ENCODE results near the gene BORCS8.
A peak's percentile ranks its signal among the peaks of the same experiment; 100 is the strongest.
"Not testable (repeated sequence)": the region's sequence is repeated elsewhere in the genome, so short reads cannot be mapped to it uniquely, and the experiment has no call there.

BORCS8 gene

DNA sequence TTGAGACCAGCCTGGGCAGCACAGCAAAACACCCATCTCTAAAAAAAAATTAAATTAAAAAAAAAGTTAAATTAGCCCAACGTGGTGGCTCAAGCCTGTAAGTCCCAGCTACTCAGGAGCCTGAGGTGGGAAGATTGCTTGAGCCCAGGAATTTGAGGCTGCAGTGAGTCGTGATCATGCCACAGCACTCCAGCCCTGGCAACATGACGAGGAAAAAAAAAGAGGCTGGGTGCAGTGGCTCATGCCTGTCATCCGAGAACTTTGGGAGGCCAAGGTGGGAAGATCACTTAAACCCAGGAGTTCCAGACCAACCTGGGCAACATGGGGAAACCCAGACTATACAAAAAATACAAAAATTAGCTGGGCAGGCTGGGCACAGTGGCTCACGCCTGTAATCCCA is 51.5 kb downstream of the BORCS8 start:
- H3K27ac ChIP-seq, result no peak overlapping the region
- TF ChIP-seq, protein P1, sequence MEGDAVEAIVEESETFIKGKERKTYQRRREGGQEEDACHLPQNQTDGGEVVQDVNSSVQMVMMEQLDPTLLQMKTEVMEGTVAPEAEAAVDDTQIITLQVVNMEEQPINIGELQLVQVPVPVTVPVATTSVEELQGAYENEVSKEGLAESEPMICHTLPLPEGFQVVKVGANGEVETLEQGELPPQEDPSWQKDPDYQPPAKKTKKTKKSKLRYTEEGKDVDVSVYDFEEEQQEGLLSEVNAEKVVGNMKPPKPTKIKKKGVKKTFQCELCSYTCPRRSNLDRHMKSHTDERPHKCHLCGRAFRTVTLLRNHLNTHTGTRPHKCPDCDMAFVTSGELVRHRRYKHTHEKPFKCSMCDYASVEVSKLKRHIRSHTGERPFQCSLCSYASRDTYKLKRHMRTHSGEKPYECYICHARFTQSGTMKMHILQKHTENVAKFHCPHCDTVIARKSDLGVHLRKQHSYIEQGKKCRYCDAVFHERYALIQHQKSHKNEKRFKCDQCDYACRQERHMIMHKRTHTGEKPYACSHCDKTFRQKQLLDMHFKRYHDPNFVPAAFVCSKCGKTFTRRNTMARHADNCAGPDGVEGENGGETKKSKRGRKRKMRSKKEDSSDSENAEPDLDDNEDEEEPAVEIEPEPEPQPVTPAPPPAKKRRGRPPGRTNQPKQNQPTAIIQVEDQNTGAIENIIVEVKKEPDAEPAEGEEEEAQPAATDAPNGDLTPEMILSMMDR (IDR thresholded peaks at IDR 0.05), result no peak
- H3K36me3 ChIP-seq, result no peaks in the 10 kb centered on the region
- H3K4me3 ChIP-seq (ENCODE audit: low read depth in 1 of 2, low read length in 1 of 2), result no peak overlapping the region
- peaks cover 15% of the 10 kb centered on the region for H3K27me3 ChIP-seq
- peaks cover 11 to 22% of the 10 kb centered on the region in 2 experiments for H3K4me1 ChIP-seq (ENCODE audit: control insufficient read depth in 1 of 2, insufficient read depth in 1 of 2, low read depth in 1 of 2, low read length in 1 of 2)
- no peaks in the 10 kb centered on the region for H3K9me3 ChIP-seq

DNA sequence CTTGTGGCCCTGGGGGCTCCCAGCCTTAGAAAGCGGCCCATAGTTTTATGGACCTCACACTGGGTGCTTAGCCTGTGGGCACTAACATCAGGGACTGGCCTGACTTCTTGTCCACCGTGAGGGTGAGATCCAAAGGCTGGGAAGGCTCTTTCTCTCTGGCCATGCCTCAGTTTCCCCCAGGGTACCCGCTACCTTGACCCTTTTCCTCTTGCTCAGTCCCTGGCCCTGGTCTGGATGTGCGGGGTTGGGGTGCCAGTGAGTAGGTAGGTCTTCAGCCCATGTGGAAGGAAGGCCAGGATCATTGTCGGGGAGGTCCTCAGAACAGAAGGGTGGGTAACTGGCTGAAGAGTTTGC is 52.1 kb downstream of the BORCS8 start:
- no peak overlapping the region for H3K4me3 ChIP-seq (ENCODE audit: low read depth in 1 of 2, low read length in 1 of 2)
- H3K36me3 ChIP-seq, result no peaks in the 10 kb centered on the region
- no peaks in the 10 kb centered on the region for H3K9me3 ChIP-seq
- H3K27ac ChIP-seq, result no peak overlapping the region
- TF ChIP-seq, protein P1 (IDR thresholded peaks at IDR 0.05), result no peak
- H3K27me3 ChIP-seq, result peaks cover 15% of the 10 kb centered on the region
- peaks cover 12 to 23% of the 10 kb centered on the region in 2 experiments for H3K4me1 ChIP-seq (ENCODE audit: control insufficient read depth in 1 of 2, insufficient read depth in 1 of 2, low read depth in 1 of 2, low read length in 1 of 2)

DNA sequence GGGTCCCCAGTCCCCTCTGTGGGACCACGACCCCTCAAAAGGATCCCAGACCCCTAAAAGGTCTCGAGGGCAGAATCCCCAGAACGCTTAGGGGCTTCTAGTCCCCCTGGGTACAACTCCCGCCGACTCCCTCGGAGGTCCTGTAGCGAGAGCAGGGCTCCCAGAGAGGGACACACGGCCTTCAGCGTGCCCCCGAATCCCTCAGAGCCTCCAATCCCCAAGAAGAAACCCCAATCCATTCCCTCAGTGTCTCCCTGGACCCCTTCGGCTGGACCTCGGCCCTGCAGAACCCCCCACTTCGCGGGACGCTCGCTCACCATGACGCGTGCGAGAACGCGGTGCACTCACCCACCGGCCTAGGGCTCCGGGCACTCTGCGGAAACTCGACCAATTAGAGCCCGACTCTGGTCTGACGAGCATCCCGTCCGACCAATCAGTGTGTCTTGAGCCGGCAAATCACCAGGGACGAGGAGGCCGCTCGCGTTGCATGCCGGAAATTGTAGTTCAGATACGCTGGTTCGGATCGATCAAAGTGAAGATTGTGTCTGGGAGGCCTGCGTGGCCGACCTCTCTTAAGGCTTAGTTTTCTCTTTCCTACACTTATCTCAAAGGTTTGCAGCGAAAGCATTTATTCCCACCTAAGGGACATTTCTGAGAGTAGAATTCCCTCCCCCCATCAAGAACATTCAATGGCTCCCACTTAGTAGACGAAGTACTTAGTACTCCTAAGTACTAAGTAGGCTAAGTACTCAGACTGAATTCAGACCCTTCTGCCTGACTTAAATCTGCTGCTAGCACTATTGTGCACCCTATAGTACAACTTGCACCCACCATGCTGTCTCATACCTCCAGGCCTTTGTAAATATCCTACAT is 53.6 kb downstream of the BORCS8 start, which contains the start of gene TMEM161A:
Gene TMEM161A (minus strand): TSS at position 370 of the 873 bp plus-strand sequence. CDS start 50 bp downstream, at position 320.
- H3K27me3 ChIP-seq, result peaks cover 15% of the 10 kb centered on the region
- peaks cover 15 to 27% of the 10 kb centered on the region in 2 experiments for H3K4me1 ChIP-seq (ENCODE audit: control insufficient read depth in 1 of 2, insufficient read depth in 1 of 2, low read depth in 1 of 2, low read length in 1 of 2)
- no peaks in the 10 kb centered on the region for H3K36me3 ChIP-seq
- H3K4me3 ChIP-seq (ENCODE audit: low read depth in 1 of 2, low read length in 1 of 2), result peak within 1 kb of the TSS; percentile 61 to 84
- H3K27ac ChIP-seq, result no peak within 1 kb of the TSS
- TF ChIP-seq, protein P1 (IDR thresholded peaks at IDR 0.05), result peak; percentile 52
- H3K9me3 ChIP-seq, result no peaks in the 10 kb centered on the region

DNA sequence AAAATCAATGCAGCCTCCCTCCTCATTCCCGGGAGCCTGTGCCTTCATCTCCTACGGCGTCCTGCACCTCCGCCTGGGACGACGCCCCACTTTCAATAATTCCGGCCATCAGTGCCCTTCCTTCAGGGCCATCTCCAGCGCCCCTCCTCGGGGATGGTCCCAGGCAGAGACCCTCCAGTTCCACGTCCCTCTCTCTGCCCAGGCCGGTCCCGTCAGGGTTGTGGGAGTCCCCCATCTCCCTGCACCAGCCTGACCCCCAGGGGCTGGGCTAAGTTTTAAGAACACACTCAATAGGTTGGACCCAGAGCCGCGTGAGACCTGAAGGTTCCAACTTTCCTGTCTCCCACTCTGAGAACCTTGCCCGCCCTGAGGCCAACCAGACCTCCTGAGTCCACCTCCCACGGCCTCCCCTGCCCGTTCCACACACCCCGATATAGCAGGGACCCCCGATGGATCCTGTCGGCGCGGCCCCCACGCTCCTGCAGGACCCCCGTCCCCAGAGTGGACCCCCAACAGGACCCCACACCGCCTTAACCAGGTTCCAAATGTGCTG is 54.3 kb downstream of the BORCS8 start:
- Histone ChIP-seq H3K36me3 (no peaks in the 10 kb centered on the region), H3K9me3 (no peaks in the 10 kb centered on the region), H3K4me3 (ENCODE audit: low read depth in 1 of 2, low read length in 1 of 2) (peak overlapping the region; percentile 61 to 84), H3K27me3 (peaks cover 15% of the 10 kb centered on the region), H3K4me1 (ENCODE audit: control insufficient read depth in 1 of 2, insufficient read depth in 1 of 2, low read depth in 1 of 2, low read length in 1 of 2) (peaks cover 15 to 27% of the 10 kb centered on the region in 2 experiments), H3K27ac (no peak overlapping the region)
- TF ChIP-seq, protein P1 (IDR thresholded peaks at IDR 0.05), result no peak

DNA sequence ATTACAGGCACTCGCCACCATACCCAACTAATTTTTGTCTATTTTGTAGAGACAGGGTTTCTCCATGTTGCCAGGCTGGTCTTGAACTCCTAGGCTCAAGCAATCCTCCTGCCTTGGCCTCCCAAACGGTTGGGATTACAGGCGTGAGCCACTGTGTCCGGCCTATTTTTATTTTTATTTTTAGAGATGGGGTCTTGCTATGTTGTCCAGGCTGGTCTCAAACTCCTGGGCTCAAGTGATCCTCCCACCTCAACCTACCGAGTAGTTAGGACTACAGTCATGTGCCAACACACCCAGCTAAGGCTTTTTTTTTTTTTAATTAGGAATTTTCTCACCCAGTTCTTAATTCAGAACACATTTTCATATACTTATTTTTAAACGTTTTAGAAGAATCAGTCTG is 56.2 kb downstream of the BORCS8 start:
- peaks cover 15 to 27% of the 10 kb centered on the region in 2 experiments for H3K4me1 ChIP-seq (ENCODE audit: control insufficient read depth in 1 of 2, insufficient read depth in 1 of 2, low read depth in 1 of 2, low read length in 1 of 2)
- not testable (repeated sequence) for H3K27ac ChIP-seq; H3K36me3 ChIP-seq; H3K9me3 ChIP-seq; H3K4me3 ChIP-seq (ENCODE audit: low read depth in 1 of 2, low read length in 1 of 2)
- peaks cover 15% of the 10 kb centered on the region for H3K27me3 ChIP-seq

DNA sequence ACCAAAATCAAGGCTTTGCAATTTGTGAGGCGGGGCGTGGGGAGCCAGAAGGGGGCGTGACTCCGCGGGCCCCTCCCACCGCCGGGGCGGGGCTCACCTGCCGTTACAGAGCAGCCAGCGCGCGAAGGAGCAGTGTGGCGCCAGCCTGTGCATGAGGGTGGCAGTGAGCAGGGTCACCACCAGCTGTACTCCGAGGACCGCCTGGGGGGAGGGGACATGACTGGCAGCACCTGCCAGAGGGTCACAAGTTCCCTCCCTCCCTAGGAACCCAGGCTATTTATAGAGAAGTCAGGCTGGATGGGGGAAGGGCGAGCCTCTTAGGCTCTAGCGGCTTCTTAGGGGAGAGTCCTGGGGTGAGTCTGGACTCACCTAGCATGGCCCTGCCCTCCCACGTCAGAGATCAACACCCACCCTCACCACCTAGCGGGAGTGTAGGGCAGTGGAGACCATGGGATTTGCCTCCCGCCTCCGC is 57.2 kb downstream of the BORCS8 start:
- Histone ChIP-seq H3K27ac (no peak overlapping the region), H3K36me3 (no peaks in the 10 kb centered on the region), H3K9me3 (no peaks in the 10 kb centered on the region), H3K4me3 (ENCODE audit: low read depth in 1 of 2, low read length in 1 of 2) (peak overlapping the region in 1 of 2 experiments; percentile 37), H3K4me1 (ENCODE audit: control insufficient read depth in 1 of 2, insufficient read depth in 1 of 2, low read depth in 1 of 2, low read length in 1 of 2) (peaks cover 15 to 26% of the 10 kb centered on the region in 2 experiments), H3K27me3 (peaks cover 15% of the 10 kb centered on the region)
- TF ChIP-seq, protein P1 (IDR thresholded peaks at IDR 0.05), result no peak
